CMK (cell line): ENCODE data around the gene PAX9.
A peak's percentile ranks its signal among the peaks of the same experiment; 100 is the strongest.

Experiments used
- DNase-seq: peaks from one replicate; pipeline ENCODE4 v3.0.0-alpha.2; 2010; ENCODE audit warnings: low read depth

Gene PAX9

GRCh38 chr14:36661506-36662257, at the start of gene PAX9:
PAX9 (plus strand) TSS chr14:36661860; CDS start chr14:36662090, 230 bp downstream.
- DNase-seq, result peak; percentile 83

- no peak for DNase-seq
These were observed 43.8 kb upstream of the PAX9 start for GRCh38 chr14:36617824-36618223.

GRCh38 chr14:36618641-36619040, 43.0 kb upstream of the PAX9 start:
- DNase-seq, result no peak

GRCh38 chr14:36619131-36619530, 42.5 kb upstream of the PAX9 start:
- DNase-seq, result no peak

- no peak for DNase-seq
These were observed 41.8 kb upstream of the PAX9 start for GRCh38 chr14:36619853-36620252.

- no peak for DNase-seq
These were observed 36.6 kb upstream of the PAX9 start for GRCh38 chr14:36625014-36625413.

GRCh38 chr14:36625436-36625835, 36.2 kb upstream of the PAX9 start:
- DNase-seq, result no peak

- no peak for DNase-seq
These were observed 35.5 kb upstream of the PAX9 start for GRCh38 chr14:36626151-36626550.

GRCh38 chr14:36627981-36628380, 33.7 kb upstream of the PAX9 start:
- DNase-seq, result no peak

GRCh38 chr14:36633580-36633979, 28.1 kb upstream of the PAX9 start:
- no peak for DNase-seq

GRCh38 chr14:36646664-36647416, 14.8 kb upstream of the PAX9 start:
- DNase-seq, result no peak

- no peak for DNase-seq
These were observed 14.2 kb upstream of the PAX9 start for GRCh38 chr14:36647417-36647823.

GRCh38 chr14:36647824-36648753, 13.6 kb upstream of the PAX9 start:
- no peak for DNase-seq

GRCh38 chr14:36649872-36650650, 11.6 kb upstream of the PAX9 start:
- no peak for DNase-seq

GRCh38 chr14:36652542-36653201, 9.0 kb upstream of the PAX9 start:
- no peak for DNase-seq

- no peak for DNase-seq
These were observed 8.2 kb upstream of the PAX9 start for GRCh38 chr14:36653413-36653812.

- DNase-seq, result no peak
These were observed 7.5 kb upstream of the PAX9 start for GRCh38 chr14:36653962-36654793.

GRCh38 chr14:36654794-36655381, 6.8 kb upstream of the PAX9 start:
- DNase-seq, result no peak

GRCh38 chr14:36655571-36655962, 6.1 kb upstream of the PAX9 start:
- no peak for DNase-seq
